Activated CD8-positive, alpha-beta T cell treated with anti-CD3 and anti-CD28 coated beads for 36 hours (primary cell): Measurements from ENCODE around the gene CUL4B. TPM values are rescaled to one million over a fixed set of nuclear protein-coding genes. Genes with fewer than 3 reads are reported as not detected.

Experiments
- ATAC-seq: fragments of 200-7000 bp; cut with Tn5 transposase; one replicate; pipeline ENCODE4 v1.10.0; 2021; ENCODE audit warnings: mild to moderate bottlenecking, moderate library complexity
- CTCF ChIA-PET: fragments of 350-600 bp; sonication (Branson Sonifier 250); formaldehyde crosslinking; loops from one replicate; lab custom pipeline; 2021; ENCODE audit warnings: antibody characterized with exemption; lab: Charles Lee
- POLR2A ChIA-PET: fragments of 350-600 bp; sonication (Branson Sonifier 250); formaldehyde crosslinking; loops from one replicate; lab custom pipeline; 2021; ENCODE audit warnings: antibody characterized with exemption; lab: Charles Lee
- DNase-seq: peaks from one replicate; pipeline ENCODE4 v3.0.0-alpha.2; 2020
- H3K27ac Mint-ChIP-seq: one replicate; pipeline ENCODE4 v1.8.0; 2021; ENCODE audit warnings: mild to moderate bottlenecking, mixed read lengths
- H3K27me3 Mint-ChIP-seq: one replicate; pipeline ENCODE4 v1.8.0; 2021; ENCODE audit warnings: mixed read lengths
- H3K36me3 Mint-ChIP-seq: one replicate; pipeline ENCODE4 v1.8.0; 2021; ENCODE audit warnings: low read depth, mixed read lengths
- H3K4me1 Mint-ChIP-seq: one replicate; pipeline ENCODE4 v1.8.0; 2021; ENCODE audit warnings: low read depth, mixed read lengths
- H3K4me3 Mint-ChIP-seq: one replicate; pipeline ENCODE4 v1.8.0; 2021; ENCODE audit warnings: mild to moderate bottlenecking, moderate library complexity, mixed read lengths
- H3K9me3 Mint-ChIP-seq: one replicate; pipeline ENCODE4 v1.8.0; 2021; ENCODE audit warnings: mixed read lengths
- intact Hi-C: fragments of 100-400 bp; cut with micrococcal nuclease; formaldehyde crosslinking; loops from one replicate; pipeline ENCODE4 v1.10.0; 2022
- total RNA-seq, 2 experiments: library from RNA; stranded (reverse); gene quantifications; one replicate each; pipeline ENCODE4 v1.2.3, GENCODE V29; 2021
- TF ChIP-seq, protein P1 (sequence below): fragments of 200-600 bp; IDR thresholded peaks from one replicate; pipeline ENCODE4 v1.8.0; 2022; ENCODE audit warnings: antibody characterized with exemption, mild to moderate bottlenecking

CUL4B gene
- total RNA-seq, result 10 to 100 TPM; 39.1 to 39.8 TPM

DNA sequence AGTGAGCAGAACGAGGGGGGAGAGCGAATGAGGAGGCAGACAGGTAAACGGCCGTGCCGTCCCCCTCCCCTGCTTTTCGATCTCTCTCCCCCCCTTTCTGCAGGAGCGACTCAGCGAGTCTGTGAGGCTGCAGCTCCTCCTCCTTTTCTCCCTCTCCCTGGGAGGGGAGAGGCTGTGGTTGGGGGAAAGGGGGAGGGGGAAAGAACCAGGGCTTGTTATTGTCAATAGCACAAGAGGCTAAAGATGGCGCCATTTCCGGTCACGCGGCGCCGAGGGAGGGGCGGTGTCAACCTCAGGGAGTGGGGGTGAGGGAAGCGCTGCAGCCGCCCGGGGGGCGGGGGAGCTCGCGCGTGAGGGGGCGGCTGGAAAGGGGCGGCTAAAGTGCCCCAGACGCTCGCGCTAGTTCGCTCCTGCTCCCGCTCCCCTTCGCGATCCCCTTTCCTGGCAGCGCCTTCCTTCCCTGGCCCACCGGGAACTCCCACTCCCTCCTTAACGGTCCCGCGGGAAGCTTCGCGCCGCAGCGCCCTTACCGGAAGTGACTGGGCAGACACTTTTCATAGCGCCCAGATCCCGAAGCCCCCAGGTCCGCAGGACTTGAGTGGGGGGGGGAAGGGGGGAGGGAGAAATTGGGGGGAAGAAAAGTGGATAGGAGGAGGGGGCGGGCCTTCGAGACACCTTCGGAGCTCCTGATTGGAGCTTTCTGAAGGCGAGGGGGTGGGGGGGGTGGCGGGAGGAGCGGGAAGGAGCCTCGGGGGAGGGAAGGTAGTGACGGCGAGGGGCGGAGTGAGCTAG is at the start of gene CUL4B:
Gene CUL4B, minus strand, starts transcription at position 121 of the 792 bp plus-strand sequence. CDS start 324 bp downstream, outside the sequence.
- ChIA-PET POLR2A (interaction anchor here (0.8 to 2.0 kb wide), 8 partner anchors 10 to 67 kb away, joined by 3 to 9 read pairs (median 3); partner anchors contain the start of gene MCTS1), CTCF (interaction anchor here (1.1 to 1.9 kb wide), 4 partner anchors 8 to 68 kb away, joined by 3 to 6 read pairs (median 4); partner anchors contain the start of gene C1GALT1C1)

GRCh38 chrX:120604361-120604782 is 43.6 kb upstream of the CUL4B start:
- Mint-ChIP-seq H3K27me3 (no peaks in the 10 kb centered on the region), H3K36me3 (peaks cover 6% of the 10 kb centered on the region), H3K4me1 (no peaks in the 10 kb centered on the region), H3K27ac (peak overlapping the region; percentile 96), H3K9me3 (no peaks in the 10 kb centered on the region), H3K4me3 (peak overlapping the region; percentile 95)
- peak; percentile 55 for ATAC-seq
- intact Hi-C loops, result no loop called here
- ChIA-PET POLR2A (interaction anchor here (0.7 to 1.3 kb wide), 6 partner anchors 14 to 93 kb away, joined by 3 to 9 read pairs (median 4); partner anchors contain the start of gene CUL4B), CTCF (interaction anchor here (1.3 kb wide), 1 partner anchor 118 kb away, joined by 4 read pairs; no protein-coding TSS in a partner anchor)
- DNase-seq, result peak; percentile 39
- TF ChIP-seq, protein P1, sequence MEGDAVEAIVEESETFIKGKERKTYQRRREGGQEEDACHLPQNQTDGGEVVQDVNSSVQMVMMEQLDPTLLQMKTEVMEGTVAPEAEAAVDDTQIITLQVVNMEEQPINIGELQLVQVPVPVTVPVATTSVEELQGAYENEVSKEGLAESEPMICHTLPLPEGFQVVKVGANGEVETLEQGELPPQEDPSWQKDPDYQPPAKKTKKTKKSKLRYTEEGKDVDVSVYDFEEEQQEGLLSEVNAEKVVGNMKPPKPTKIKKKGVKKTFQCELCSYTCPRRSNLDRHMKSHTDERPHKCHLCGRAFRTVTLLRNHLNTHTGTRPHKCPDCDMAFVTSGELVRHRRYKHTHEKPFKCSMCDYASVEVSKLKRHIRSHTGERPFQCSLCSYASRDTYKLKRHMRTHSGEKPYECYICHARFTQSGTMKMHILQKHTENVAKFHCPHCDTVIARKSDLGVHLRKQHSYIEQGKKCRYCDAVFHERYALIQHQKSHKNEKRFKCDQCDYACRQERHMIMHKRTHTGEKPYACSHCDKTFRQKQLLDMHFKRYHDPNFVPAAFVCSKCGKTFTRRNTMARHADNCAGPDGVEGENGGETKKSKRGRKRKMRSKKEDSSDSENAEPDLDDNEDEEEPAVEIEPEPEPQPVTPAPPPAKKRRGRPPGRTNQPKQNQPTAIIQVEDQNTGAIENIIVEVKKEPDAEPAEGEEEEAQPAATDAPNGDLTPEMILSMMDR, result no peak

More for the DNA sequence above, at the start of gene CUL4B:
- DNase-seq (peak; percentile 95), ATAC-seq (peak; percentile 90)
- H3K27ac Mint-ChIP-seq, result peak within 1 kb of the TSS; percentile 98
- peaks cover 21% of the 10 kb centered on the region for H3K4me1 Mint-ChIP-seq
- H3K27me3 Mint-ChIP-seq, result no peaks in the 10 kb centered on the region
- peak within 1 kb of the TSS; percentile 98 for H3K4me3 Mint-ChIP-seq
- peaks cover 10% of the 10 kb centered on the region for H3K36me3 Mint-ChIP-seq
- TF ChIP-seq, protein P1, result no peak
- H3K9me3 Mint-ChIP-seq, result no peaks in the 10 kb centered on the region
- intact Hi-C loops, result loop anchor here (2.0 to 5.0 kb wide), 2 partner anchors 42 to 64 kb away; no protein-coding TSS in a partner anchor

- TF ChIP-seq, protein P1, result no peak
- Mint-ChIP-seq H3K27ac (peak within 1 kb of the TSS; percentile 96), H3K36me3 (peaks cover 6% of the 10 kb centered on the region), H3K4me3 (peak within 1 kb of the TSS; percentile 95), H3K4me1 (no peaks in the 10 kb centered on the region), H3K9me3 (no peaks in the 10 kb centered on the region), H3K27me3 (no peaks in the 10 kb centered on the region)
- POLR2A ChIA-PET, result interaction anchor here (0.6 to 1.3 kb wide), 8 partner anchors 14 to 341 kb away, joined by 3 to 9 read pairs (median 3); partner anchors contain the start of gene CUL4B
- intact Hi-C loops, result loop anchor here (2.0 kb wide), 1 partner anchor 43 kb away; the partner anchor contains the start of gene CUL4B
- CTCF ChIA-PET, result interaction anchor here (1.3 kb wide), 1 partner anchor 118 kb away, joined by 4 read pairs; no protein-coding TSS in a partner anchor
- DNase-seq, result peak; percentile 88
- peak; percentile 98 for ATAC-seq
Measured at GRCh38 chrX:120603707-120604360, 43.1 kb upstream of the CUL4B start, which contains the start of gene MCTS1. Gene MCTS1, plus strand, starts transcription at chrX:120604101. Its CDS starts 136 bp downstream, at chrX:120604237.

DNA sequence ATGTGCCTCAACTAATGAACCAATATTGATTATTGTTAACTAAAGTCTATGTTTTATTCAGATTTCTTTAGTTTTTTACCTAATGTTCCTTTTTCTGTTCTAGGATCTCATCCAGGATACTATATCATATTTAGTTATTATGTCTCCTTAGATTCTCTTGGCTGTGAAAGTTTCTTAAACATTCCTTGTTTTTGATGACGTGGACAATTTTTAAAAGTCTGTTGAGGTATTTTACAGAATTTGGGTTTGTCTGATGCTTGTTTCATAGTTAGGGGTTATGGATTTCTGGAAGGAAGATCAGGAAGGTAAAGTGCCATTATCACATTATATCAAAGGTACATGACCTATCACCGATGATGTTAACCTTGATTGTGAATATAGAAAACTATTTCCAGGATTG is 24.9 kb upstream of the CUL4B start:
- DNase-seq (no peak), ATAC-seq (no peak)
- H3K27ac Mint-ChIP-seq, result no peak overlapping the region
- H3K27me3 Mint-ChIP-seq, result no peaks in the 10 kb centered on the region
- ChIA-PET CTCF (no interaction called here), POLR2A (no interaction called here)
- intact Hi-C loops, result no loop called here
- TF ChIP-seq, protein P1, result no peak
- peaks cover 3% of the 10 kb centered on the region for H3K4me1 Mint-ChIP-seq
- no peaks in the 10 kb centered on the region for H3K9me3 Mint-ChIP-seq
- H3K36me3 Mint-ChIP-seq, result no peaks in the 10 kb centered on the region
- no peak overlapping the region for H3K4me3 Mint-ChIP-seq
